Mesenchymal stem cell (in vitro differentiated cells and primary cell): Measurements from ENCODE around the gene GIN1.

Source experiments
- DNase-seq: peaks from one replicate; pipeline ENCODE4 v3.0.0-alpha.2; 2013
- H2AFZ ChIP-seq: one replicate; pipeline ENCODE4 v1.6.1; 2013; ENCODE audit warnings: low read depth, mild to moderate bottlenecking, control low read depth, inconsistent platforms, low read length, moderate library complexity
- H2AK5ac ChIP-seq: 2 replicates; pipeline ENCODE4 v1.6.1; 2013; ENCODE audit warnings: low read length, moderate library complexity, mild to moderate bottlenecking, inconsistent platforms; ENCODE audit not compliant: severe bottlenecking
- H2BK120ac ChIP-seq: one replicate; pipeline ENCODE4 v1.6.1; 2013; ENCODE audit warnings: low read depth, mild to moderate bottlenecking, inconsistent platforms, low read length, moderate library complexity
- H2BK12ac ChIP-seq, 2 experiments: one replicate each; pipeline ENCODE4 v1.6.1; 2013; ENCODE audit warnings: inconsistent platforms in 2 of 2, low read length in 2 of 2, mild to moderate bottlenecking in 2 of 2, moderate library complexity in 2 of 2, control low read depth in 1 of 2
- H2BK15ac ChIP-seq: one replicate; pipeline ENCODE4 v1.6.1; 2013; ENCODE audit warnings: mild to moderate bottlenecking, low read depth, inconsistent platforms; ENCODE audit not compliant: poor library complexity, severe bottlenecking
- H2BK5ac ChIP-seq: 2 replicates; pipeline ENCODE4 v1.6.1; 2013; ENCODE audit warnings: low read depth, mild to moderate bottlenecking, low read length, control low read depth, inconsistent platforms; ENCODE audit not compliant: poor library complexity, severe bottlenecking
- H3K14ac ChIP-seq, 2 experiments: one replicate each; pipeline ENCODE4 v1.6.1; 2013; ENCODE audit warnings: inconsistent platforms in 2 of 2, low read length in 2 of 2, control low read depth in 1 of 2, mild to moderate bottlenecking in 1 of 2, moderate library complexity in 1 of 2
- H3K18ac ChIP-seq, 2 experiments: one replicate each; pipeline ENCODE4 v1.6.1; 2013; ENCODE audit warnings: inconsistent platforms in 2 of 2, low read length in 2 of 2, control low read depth in 1 of 2, low read depth in 1 of 2, mild to moderate bottlenecking in 1 of 2
- H3K23ac ChIP-seq, 2 experiments: one replicate each; pipeline ENCODE4 v1.6.1; 2013; ENCODE audit warnings: inconsistent platforms in 2 of 2, low read length in 2 of 2, mild to moderate bottlenecking in 2 of 2, moderate library complexity in 2 of 2, control low read depth in 1 of 2
- H3K27ac ChIP-seq: 2 replicates; pipeline ENCODE4 v1.5.1; 2013; ENCODE audit warnings: mild to moderate bottlenecking, moderate library complexity, low read length, control low read depth, inconsistent platforms; ENCODE audit not compliant: poor library complexity, severe bottlenecking
- H3K27me3 ChIP-seq, 2 experiments: 2 replicates each; pipeline versions ENCODE4 v1.6.1 to v1.7.0; 2013; ENCODE audit warnings: low read length in 2 of 2, mild to moderate bottlenecking in 2 of 2, moderate library complexity in 2 of 2, control low read depth in 1 of 2, inconsistent platforms in 1 of 2; ENCODE audit not compliant: control insufficient read depth in 1 of 2, insufficient read depth in 1 of 2
- H3K36me3 ChIP-seq, 2 experiments: 2 replicates each; pipeline versions ENCODE4 v1.6.1 to v1.7.0; 2013; ENCODE audit warnings: low read length in 2 of 2, control low read depth in 1 of 2, inconsistent platforms in 1 of 2, low read depth in 1 of 2, mild to moderate bottlenecking in 1 of 2; ENCODE audit not compliant: insufficient read depth in 2 of 2, control insufficient read depth in 1 of 2
- H3K4ac ChIP-seq, 2 experiments: one replicate each; pipeline ENCODE4 v1.6.1; 2013; ENCODE audit warnings: inconsistent platforms in 2 of 2, low read length in 2 of 2, mild to moderate bottlenecking in 2 of 2, moderate library complexity in 2 of 2, control low read depth in 1 of 2, low read depth in 1 of 2
- H3K4me1 ChIP-seq: 2 replicates; pipeline ENCODE4 v1.6.1; 2013; ENCODE audit warnings: low read depth, low read length, control low read depth; ENCODE audit not compliant: control insufficient read depth, insufficient read depth
- H3K4me2 ChIP-seq: 2 replicates; pipeline ENCODE4 v1.6.1; 2013; ENCODE audit warnings: low read length, mild to moderate bottlenecking, inconsistent platforms; ENCODE audit not compliant: poor library complexity, severe bottlenecking
- H3K4me3 ChIP-seq, 2 experiments: 2 replicates each; pipeline versions ENCODE4 v1.5.1 to v1.7.0; 2013; ENCODE audit warnings: low read length in 2 of 2, mild to moderate bottlenecking in 2 of 2, control low read depth in 1 of 2, low read depth in 1 of 2; ENCODE audit not compliant: insufficient read depth in 1 of 2
- H3K79me1 ChIP-seq: replicated peaks from 2 replicates; pipeline ENCODE4 v1.6.1; 2013; ENCODE audit warnings: mild to moderate bottlenecking, control low read depth, low read length, inconsistent platforms; ENCODE audit not compliant: poor library complexity, severe bottlenecking
- H3K9ac ChIP-seq: 2 replicates; pipeline ENCODE4 v1.7.0; 2013; ENCODE audit warnings: mild to moderate bottlenecking, low read length, moderate library complexity
- H3K9me3 ChIP-seq: 2 replicates; pipeline ENCODE4 v1.7.0; 2013; ENCODE audit warnings: mild to moderate bottlenecking, low read length; ENCODE audit not compliant: control insufficient read depth
- H4K8ac ChIP-seq: one replicate; pipeline ENCODE4 v1.6.1; 2013; ENCODE audit warnings: inconsistent platforms, mild to moderate bottlenecking, low read length, moderate library complexity
- H4K91ac ChIP-seq: one replicate; pipeline ENCODE4 v1.6.1; 2013; ENCODE audit warnings: mild to moderate bottlenecking, low read length, inconsistent platforms
- WGBS: methylation state at CpG from one replicate; pipeline ENCODE4 v1.1.7; 2013; ENCODE audit warnings: mixed read lengths; 5-methylcytosine and 5-hydroxymethylcytosine counted together

The GIN1 gene

GRCh38 chr5:103102234-103102633 is 17.7 kb downstream of the GIN1 start:
- peaks cover under 1% of the 10 kb centered on the region for H3K79me1 ChIP-seq
- peaks cover 3 to 28% of the 10 kb centered on the region in 2 experiments for H3K36me3 ChIP-seq
- no peak overlapping the region for H4K8ac ChIP-seq
- no peak overlapping the region for H3K14ac ChIP-seq
- H2BK12ac ChIP-seq, result no peak overlapping the region
- no peak overlapping the region for H3K4ac ChIP-seq
- H3K9me3 ChIP-seq, result no peaks in the 10 kb centered on the region
- no peak overlapping the region for H3K27ac ChIP-seq
- no peak overlapping the region for H3K4me2 ChIP-seq
- no peak overlapping the region for H2BK120ac ChIP-seq
- H2AFZ ChIP-seq, result no peak overlapping the region
- no peak overlapping the region for H3K23ac ChIP-seq
- H4K91ac ChIP-seq, result no peak overlapping the region
- no peak overlapping the region for H3K18ac ChIP-seq
- H3K9ac ChIP-seq, result no peak overlapping the region
- 86% methylated on average over 1 of the region's 1 CpG for WGBS
- H2BK5ac ChIP-seq, result no peak overlapping the region
- no peak overlapping the region for H2BK15ac ChIP-seq
- peaks cover 2% of the 10 kb centered on the region for H3K4me1 ChIP-seq
- no peak overlapping the region for H3K4me3 ChIP-seq
- DNase-seq, result no peak
- no peak overlapping the region for H2AK5ac ChIP-seq
- H3K27me3 ChIP-seq, result no peaks in the 10 kb centered on the region

GRCh38 chr5:103101079-103101750 is 18.7 kb downstream of the GIN1 start:
- no peak overlapping the region for H2BK12ac ChIP-seq
- H3K4me2 ChIP-seq, result no peak overlapping the region
- H3K4me1 ChIP-seq, result peaks cover 2% of the 10 kb centered on the region
- H3K79me1 ChIP-seq, result no peaks in the 10 kb centered on the region
- no peak overlapping the region for H2AK5ac ChIP-seq
- peak; percentile 5 for DNase-seq
- H4K8ac ChIP-seq, result no peak overlapping the region
- no peak overlapping the region for H3K27ac ChIP-seq
- H3K9me3 ChIP-seq, result no peaks in the 10 kb centered on the region
- no peak overlapping the region for H3K18ac ChIP-seq
- H3K23ac ChIP-seq, result no peak overlapping the region
- H3K36me3 ChIP-seq, result peaks cover 3 to 27% of the 10 kb centered on the region in 2 experiments
- H3K9ac ChIP-seq, result no peak overlapping the region
- no peak overlapping the region for H3K4me3 ChIP-seq
- no peak overlapping the region for H3K4ac ChIP-seq
- H3K14ac ChIP-seq, result no peak overlapping the region
- H2AFZ ChIP-seq, result no peak overlapping the region
- H2BK5ac ChIP-seq, result no peak overlapping the region
- H3K27me3 ChIP-seq, result no peaks in the 10 kb centered on the region
- H4K91ac ChIP-seq, result no peak overlapping the region
- H2BK15ac ChIP-seq, result no peak overlapping the region
- 91% methylated on average over 4 of the region's 6 CpGs for WGBS
- no peak overlapping the region for H2BK120ac ChIP-seq

- DNase-seq, result no peak
- no peak overlapping the region for H3K4ac ChIP-seq
- H2BK15ac ChIP-seq, result no peak overlapping the region
- H3K4me2 ChIP-seq, result no peak overlapping the region
- H3K14ac ChIP-seq, result no peak overlapping the region
- H3K4me3 ChIP-seq, result no peak overlapping the region
- peaks cover 3 to 23% of the 10 kb centered on the region in 2 experiments for H3K36me3 ChIP-seq
- WGBS, result no CpG with 5 or more reads among the region's 2 CpGs
- H3K18ac ChIP-seq, result no peak overlapping the region
- H4K8ac ChIP-seq, result no peak overlapping the region
- H2AFZ ChIP-seq, result no peak overlapping the region
- H2BK120ac ChIP-seq, result no peak overlapping the region
- peaks cover 3% of the 10 kb centered on the region for H3K4me1 ChIP-seq
- H3K9me3 ChIP-seq, result no peaks in the 10 kb centered on the region
- H2BK12ac ChIP-seq, result no peak overlapping the region
- no peak overlapping the region for H4K91ac ChIP-seq
- no peaks in the 10 kb centered on the region for H3K27me3 ChIP-seq
- no peak overlapping the region for H3K27ac ChIP-seq
- H2AK5ac ChIP-seq, result no peak overlapping the region
- H3K9ac ChIP-seq, result no peak overlapping the region
- H3K79me1 ChIP-seq, result no peaks in the 10 kb centered on the region
- no peak overlapping the region for H3K23ac ChIP-seq
- H2BK5ac ChIP-seq, result no peak overlapping the region
These were observed 20.9 kb downstream of the GIN1 start for GRCh38 chr5:103098993-103099392.

GRCh38 chr5:103094737-103095136 is 25.2 kb downstream of the GIN1 start:
- Histone ChIP-seq H3K4me2 (no peak overlapping the region), H4K8ac (no peak overlapping the region), H3K4ac (no peak overlapping the region), H2BK15ac (no peak overlapping the region), H2BK120ac (no peak overlapping the region), H2BK12ac (no peak overlapping the region), H3K27me3 (no peaks in the 10 kb centered on the region), H3K4me1 (peaks cover 3% of the 10 kb centered on the region), H3K36me3 (peaks cover 3 to 23% of the 10 kb centered on the region in 2 experiments), H3K79me1 (peaks cover 2% of the 10 kb centered on the region), H3K9me3 (no peaks in the 10 kb centered on the region), H3K9ac (no peak overlapping the region), H3K23ac (no peak overlapping the region), H3K4me3 (no peak overlapping the region), H2AK5ac (no peak overlapping the region), H2BK5ac (no peak overlapping the region), H4K91ac (no peak overlapping the region), H3K27ac (no peak overlapping the region), H3K14ac (no peak overlapping the region), H2AFZ (no peak overlapping the region), H3K18ac (no peak overlapping the region)
- WGBS, result 99% methylated on average over 2 of the region's 2 CpGs
- no peak for DNase-seq
